ENCODE data around the gene SCAMP2.

SCAMP2 gene

DNA sequence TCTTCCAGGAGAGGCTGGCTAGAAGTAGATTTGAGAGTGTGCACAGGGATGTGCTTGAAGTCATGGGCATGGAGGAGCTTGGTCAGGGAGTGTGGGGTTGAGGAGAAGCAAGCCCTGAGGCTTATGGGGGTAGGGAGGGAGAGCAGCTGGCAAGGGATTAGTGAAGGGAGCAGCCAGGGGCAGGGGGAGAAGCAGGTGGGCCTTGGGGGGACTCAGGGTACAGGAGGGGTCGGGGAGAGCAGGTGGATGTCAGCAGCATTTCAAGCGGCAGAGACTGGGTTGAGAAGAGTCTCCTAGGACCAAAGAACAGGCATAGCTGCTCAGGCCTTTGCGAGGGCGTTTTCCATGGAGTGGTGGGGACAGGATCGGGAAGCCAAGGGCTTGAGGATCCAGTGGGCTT is 63.9 kb downstream of the SCAMP2 start:
- TF ChIP-seq CTCF (IDR thresholded peaks at IDR 0.05) = no peak

GRCh38 chr15:74808840-74809229 is 64.3 kb downstream of the SCAMP2 start:
- TF ChIP-seq CTCF (IDR thresholded peaks at IDR 0.05) = no peak

- no peak for TF ChIP-seq CTCF (IDR thresholded peaks at IDR 0.05)
These were observed 64.9 kb downstream of the SCAMP2 start for GRCh38 chr15:74808078-74808839.

- TF ChIP-seq CTCF (IDR thresholded peaks at IDR 0.05) = no peak
These were observed 65.9 kb downstream of the SCAMP2 start for GRCh38 chr15:74807282-74807681.

GRCh38 chr15:74804935-74805334 is 68.2 kb downstream of the SCAMP2 start:
- no peak for TF ChIP-seq CTCF (IDR thresholded peaks at IDR 0.05)

GRCh38 chr15:74802862-74803447 is 70.2 kb downstream of the SCAMP2 start:
- TF ChIP-seq CTCF (IDR thresholded peaks at IDR 0.05) = no peak

DNA sequence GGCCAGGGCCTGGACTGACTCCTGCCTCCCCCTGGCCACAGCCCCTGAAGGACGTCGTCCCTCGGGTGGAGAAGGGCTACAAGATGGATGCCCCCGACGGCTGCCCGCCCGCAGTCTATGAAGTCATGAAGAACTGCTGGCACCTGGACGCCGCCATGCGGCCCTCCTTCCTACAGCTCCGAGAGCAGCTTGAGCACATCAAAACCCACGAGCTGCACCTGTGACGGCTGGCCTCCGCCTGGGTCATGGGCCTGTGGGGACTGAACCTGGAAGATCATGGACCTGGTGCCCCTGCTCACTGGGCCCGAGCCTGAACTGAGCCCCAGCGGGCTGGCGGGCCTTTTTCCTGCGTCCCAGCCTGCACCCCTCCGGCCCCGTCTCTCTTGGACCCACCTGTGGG is 70.9 kb downstream of the SCAMP2 start:
- TF ChIP-seq CTCF (IDR thresholded peaks at IDR 0.05) = no peak
